K562 (cell line): ENCODE data around the gene POGZ. TPM values are rescaled to one million over a fixed set of nuclear protein-coding genes. Genes with fewer than 3 reads are reported as not detected.

Experiments used
- ATAC-seq: fragments of 200-7000 bp; cut with Tn5 transposase; 3 replicates; pipeline ENCODE4 v1.9.1; 2020; ENCODE audit warnings: moderate library complexity
- BruUV-seq: library from RNA; stranded (reverse); fragments of 400-500 nt; replicated peaks from 2 replicates; lab custom pipeline; 2021; lab: Mats Ljungman, UMichigan
- CTCF ChIA-PET: fragments of 300-600 bp; formaldehyde crosslinking; extraction: SDS; loops from one replicate; lab custom pipeline; 2021; ENCODE audit warnings: low intra/inter-chr PET ratio; lab: Yijun Ruan, JAX
- POLR2A ChIA-PET: fragments of 300-600, 350-650 bp; sonication (Branson Sonifier 250); formaldehyde crosslinking; extraction: SDS; loops from one replicate; lab custom pipeline; 2021; ENCODE audit warnings: antibody characterized with exemption, inconsistent platforms; lab: Yijun Ruan, JAX
- DNase-seq, 4 experiments: peaks; one replicate each; pipeline versions ENCODE4 v3.0.0 to v3.0.0-alpha.2; 2011 to 2018; ENCODE audit warnings: low spot score in 3 of 4, mixed read lengths in 3 of 4; ENCODE audit errors: extremely low read depth in 1 of 4
- FAIRE-seq: peaks from 2 replicates; lab custom pipeline; 2011; peaks lifted over from hg19 to GRCh38; lab: Jason Lieb, UNC
- H2AFZ ChIP-seq: 2 replicates; pipeline ENCODE4 v1.6.0; 2011; ENCODE audit warnings: low read depth, low read length, control low read depth, inconsistent platforms
- H3K27ac ChIP-seq: fragments of 200-600 bp; 3 replicates; pipeline ENCODE4 v1.8.0; 2011; ENCODE audit warnings: low read depth, mild to moderate bottlenecking, control low read depth, inconsistent platforms, low read length, moderate library complexity, mixed read lengths; ENCODE audit errors: extremely low read depth
- H3K27me3 ChIP-seq, 2 experiments: fragments of 300-600 bp in 1 of 2; 2 replicates in 1 of 2; 3 replicates in 1 of 2; pipeline versions ENCODE4 v1.6.0 to v1.8.0; 2011; ENCODE audit warnings: inconsistent platforms in 2 of 2, low read length in 2 of 2, mild to moderate bottlenecking in 1 of 2, mixed read lengths in 1 of 2, moderate library complexity in 1 of 2; ENCODE audit not compliant: control insufficient read depth in 2 of 2, insufficient read depth in 2 of 2
- H3K36me3 ChIP-seq: fragments of 300-600 bp; 3 replicates; pipeline ENCODE4 v1.8.0; 2011; ENCODE audit warnings: mild to moderate bottlenecking, low read length, inconsistent platforms; ENCODE audit not compliant: control insufficient read depth, insufficient read depth
- H3K4me1 ChIP-seq, 2 experiments: fragments of 200-600 bp in 1 of 2; replicated peaks in 1 of 2; 2 replicates in 1 of 2; 3 replicates in 1 of 2; pipeline versions ENCODE4 v1.5.1 to v1.8.0; 2011; ENCODE audit warnings: inconsistent platforms in 2 of 2, low read length in 2 of 2, mild to moderate bottlenecking in 1 of 2, mixed read lengths in 1 of 2, moderate library complexity in 1 of 2; ENCODE audit not compliant: control insufficient read depth in 2 of 2, insufficient read depth in 2 of 2
- H3K4me2 ChIP-seq: 2 replicates; pipeline ENCODE4 v1.6.1; 2011; ENCODE audit warnings: low read length, control low read depth, inconsistent platforms, mixed read lengths; ENCODE audit not compliant: insufficient read depth
- H3K4me3 ChIP-seq: fragments of 200-600 bp; sonication (generic), shearing (Covaris generic); 2 replicates; pipeline ENCODE4 v1.5.1; 2016; ENCODE audit warnings: control low read depth, inconsistent platforms
- H3K79me2 ChIP-seq: fragments of 200-600 bp; 3 replicates; pipeline ENCODE4 v1.8.0; 2011; ENCODE audit warnings: low read length, inconsistent platforms; ENCODE audit not compliant: control insufficient read depth, insufficient read depth
- H3K9ac ChIP-seq, 2 experiments: 2 replicates each; pipeline versions ENCODE4 v1.6.0 to v1.6.1; 2011; ENCODE audit warnings: low read depth in 2 of 2, low read length in 2 of 2, control low read depth in 1 of 2, inconsistent platforms in 1 of 2, mild to moderate bottlenecking in 1 of 2, mixed read lengths in 1 of 2; ENCODE audit not compliant: insufficient read depth in 1 of 2
- H3K9me1 ChIP-seq: one replicate; pipeline ENCODE4 v1.6.0; 2011; ENCODE audit warnings: inconsistent platforms, mild to moderate bottlenecking, low read length, moderate library complexity; ENCODE audit not compliant: control insufficient read depth, insufficient read depth
- H3K9me3 ChIP-seq: replicated peaks from 2 replicates; pipeline ENCODE4 v1.5.1; 2011; ENCODE audit warnings: low read depth, low read length, inconsistent platforms; ENCODE audit not compliant: control insufficient read depth, insufficient read depth
- H4K20me1 ChIP-seq: replicated peaks from 2 replicates; pipeline ENCODE4 v1.6.1; 2011; ENCODE audit warnings: low read length, inconsistent platforms, mixed read lengths; ENCODE audit not compliant: control insufficient read depth, insufficient read depth
- ATF1 ChIP-seq, 2 experiments: fragments of 450-650 bp in 1 of 2; IDR thresholded peaks; 2 replicates each; pipeline ENCODE4 v1.6.1; 2016; ENCODE audit warnings: missing compliant biosample characterization in 1 of 2, missing genetic modification characterization in 1 of 2
- ATF4 ChIP-seq: fragments of 450-650 bp; formaldehyde crosslinking; IDR thresholded peaks from 2 replicates; pipeline ENCODE4 v1.4.0; 2022; ENCODE audit warnings: mild to moderate bottlenecking, moderate library complexity
- BCL6 ChIP-seq: fragments of 250-450 bp; sonication (Bioruptor Pico); IDR thresholded peaks from 2 replicates; pipeline ENCODE4 v1.4.0; 2020
- DPF2 ChIP-seq: fragments of 450-650 bp; IDR thresholded peaks from 2 replicates; pipeline ENCODE4 v1.6.1; 2016
- ILF3 ChIP-seq: fragments of 450-650 bp; IDR thresholded peaks from 2 replicates; pipeline ENCODE4 v1.6.1; 2018; ENCODE audit warnings: antibody characterized with exemption, mild to moderate bottlenecking, moderate library complexity, borderline replicate concordance
- KDM1A ChIP-seq, 2 experiments: fragments of 450-650 bp; IDR thresholded peaks; 2 replicates each; pipeline ENCODE4 v1.6.1; 2016; ENCODE audit warnings: mild to moderate bottlenecking in 2 of 2
- NBN ChIP-seq: fragments of 450-650 bp; IDR thresholded peaks from 2 replicates; pipeline ENCODE4 v1.6.1; 2016; ENCODE audit warnings: low read depth, mild to moderate bottlenecking
- NCOA1 ChIP-seq: fragments of 450-650 bp; IDR thresholded peaks from 2 replicates; pipeline ENCODE4 v1.6.1; 2016; ENCODE audit warnings: low read depth
- NFIC ChIP-seq: fragments of 450-650 bp; IDR thresholded peaks from 2 replicates; pipeline ENCODE4 v1.6.1; 2017; ENCODE audit warnings: mild to moderate bottlenecking, inconsistent platforms
- NRF1 ChIP-seq, 2 experiments: fragments of 450-650 bp; IDR thresholded peaks in 1 of 2; conservative IDR thresholded peaks in 1 of 2; 2 replicates each; pipeline ENCODE4 v1.6.1; 2014; ENCODE audit warnings: mild to moderate bottlenecking in 2 of 2
- RBFOX2 ChIP-seq: fragments of 200-400 bp; formaldehyde crosslinking; IDR thresholded peaks from 2 replicates; pipeline ENCODE4 v1.6.1; 2017; ENCODE audit warnings: low read depth, mild to moderate bottlenecking, low read length, moderate library complexity
- SP2 ChIP-seq: IDR thresholded peaks from 2 replicates; pipeline ENCODE4 v1.6.1; 2011; ENCODE audit warnings: mild to moderate bottlenecking, low read depth, low read length, moderate library complexity; ENCODE audit not compliant: poor library complexity, severe bottlenecking; ENCODE audit errors: extremely low read depth
- SRSF9 ChIP-seq: fragments of 200-400 bp; formaldehyde crosslinking; IDR thresholded peaks from 2 replicates; pipeline ENCODE4 v1.6.1; 2017; ENCODE audit warnings: low read depth, low read length, borderline replicate concordance
- TAF1 ChIP-seq: IDR thresholded peaks from 2 replicates; pipeline ENCODE4 v1.6.1; 2011; ENCODE audit warnings: mild to moderate bottlenecking, low read length, moderate library complexity; ENCODE audit not compliant: insufficient read depth, control insufficient read depth, severe bottlenecking; ENCODE audit errors: extremely low read depth
- TCF3 ChIP-seq: sonication (generic); formaldehyde crosslinking; IDR thresholded peaks from 2 replicates; pipeline ENCODE4 v1.4.0; 2020; ENCODE audit warnings: mild to moderate bottlenecking, missing genetic modification reagents
- ZNF224 ChIP-seq: sonication (generic); formaldehyde crosslinking; IDR thresholded peaks from 2 replicates; pipeline ENCODE4 v1.8.0; 2022; ENCODE audit warnings: mild to moderate bottlenecking, missing genetic modification reagents
- ZNF324 ChIP-seq: fragments of 250-450 bp; sonication (Bioruptor Pico); IDR thresholded peaks from 2 replicates; pipeline ENCODE4 v1.4.0; 2020; ENCODE audit warnings: mild to moderate bottlenecking
- ZNF511 ChIP-seq: sonication (generic); formaldehyde crosslinking; IDR thresholded peaks from 2 replicates; pipeline ENCODE4 v1.8.0; 2022; ENCODE audit warnings: mild to moderate bottlenecking, missing genetic modification reagents
- ZNF740 ChIP-seq, 3 experiments: fragments of 200-800 bp in 1 of 3; sonication (Bioruptor generic) in 1 of 3; sonication (generic) in 1 of 3; formaldehyde crosslinking in 1 of 3; IDR thresholded peaks; 2 replicates each; pipeline versions ENCODE4 v1.6.1 to v1.8.0; 2016 to 2022; ENCODE audit warnings: mild to moderate bottlenecking in 2 of 3, missing compliant biosample characterization in 2 of 3, missing genetic modification characterization in 2 of 3, missing genetic modification reagents in 1 of 3
- WGBS: fragments of 100-300 bp; shearing (Covaris generic); methylation state at CpG from one replicate; pipeline ENCODE4 v1.1.6; 2016; ENCODE audit warnings: low coverage, mixed read lengths; ENCODE audit not compliant: insufficient coverage; ENCODE audit errors: missing lambda C conversion rate; 5-methylcytosine and 5-hydroxymethylcytosine counted together
- in situ Hi-C: fragments of 300-500 bp; cut with MboI; formaldehyde crosslinking; loops from 4 replicates; pipeline ENCODE4 v1.15.0; 2018; ENCODE audit warnings: inconsistent platforms, mixed read lengths
- intact Hi-C: fragments of 100-400 bp; cut with micrococcal nuclease; formaldehyde crosslinking; loops from 2 replicates; pipeline ENCODE4 v1.14.2; 2022
- polyA plus RNA-seq, 8 experiments: library from polyadenylated mRNA; depleted of rRNA in 4 of 8; stranded (reverse) in 5 of 8; unstranded in 3 of 8; fragments of >200 nt; fragmentation: Nextera tagmentation in 2 of 8; fragmentation: Illumina TruSeq in 1 of 8; extraction: Ambion mirVana in 2 of 8; extraction: Trizol in 1 of 8; gene quantifications; 2 replicates each; pipeline versions ENCODE4 v1.2.1 to v1.2.3, GENCODE V29; 2011 to 2014; ENCODE audit warnings: inconsistent platforms in 1 of 8, missing spikeins in 1 of 8
- total RNA-seq, 7 experiments: library from RNA; depleted of rRNA in 6 of 7; stranded (reverse); fragments of >200 nt in 6 of 7; fragmentation: Illumina TruSeq in 2 of 7; extraction: Trizol in 2 of 7; gene quantifications; 2 replicates each; pipeline versions ENCODE4 v1.2.1 to v1.2.3, GENCODE V29; 2011 to 2021; ENCODE audit warnings: low replicate concordance in 1 of 7

POGZ gene
- total and polyA plus RNA-seq, 9 of the 15 experiments (the other 6 are each of a cell fraction or from before 2014, with no cell fraction given), result 9.4 to 40.6 (median 21.6) TPM

GRCh38 chr1:151370211-151370911, 88.9 kb downstream of the POGZ start (continued):
- TF ChIP-seq SP2 (no peak), NRF1 (conservative IDR thresholded peaks at IDR 0.05 in 1 of 2, IDR thresholded peaks at IDR 0.05 in 1 of 2) (peak; percentile 59 to 64), DPF2 (peak; percentile 51; the same call in 1 of the 2 replicates), TCF3 (CRISPR knock-in tag) (peak; percentile 54), NFIC (peak; percentile 55; the same call in 1 of the 2 replicates), ZNF224 (CRISPR knock-in tag) (no peak), TAF1 (peak; percentile 12), KDM1A (IDR thresholded peaks at IDR 0.05) (peak in 1 of 2 experiments; percentile 28; a peak in 1 of 4 replicates), ILF3 (no peak)

- Histone ChIP-seq H4K20me1 (no peaks in the 10 kb centered on the region), H3K27me3 (no peaks in the 10 kb centered on the region), H3K9me1 (no peaks in the 10 kb centered on the region), H3K9me3 (no peaks in the 10 kb centered on the region), H3K4me2 (peak overlapping the region; percentile 68; the same call in 1 of the 2 replicates), H2AFZ (peak overlapping the region; percentile 72), H3K79me2 (peaks cover 16% of the 10 kb centered on the region), H3K36me3 (peaks cover 32% of the 10 kb centered on the region; the same call in 2 of the 3 replicates), H3K4me3 (no peak overlapping the region), H3K9ac (peak overlapping the region in 1 of 2 experiments; percentile 57; a peak in 2 of 4 replicates), H3K4me1 (peaks cover 32 to 48% of the 10 kb centered on the region in 2 experiments), H3K27ac (peak overlapping the region; percentile 71; the same call in 1 of the 3 replicates)
- no TSS peak for BruUV-seq
- ATAC-seq, result peak; percentile 29
- FAIRE-seq, result no peak
- in situ Hi-C loops, result no loop called here
- POLR2A ChIA-PET, result interaction anchor here (0.6 to 1.7 kb wide), 7 partner anchors 12 to 540 kb away, joined by 3 to 8 read pairs (median 3); partner anchors contain the start of genes THEM4 and ZNF687
- DNase-seq, result peak in 2 of 4 experiments; percentile 23 to 30
- 74% methylated on average over 11 of the region's 15 CpGs for WGBS
- CTCF ChIA-PET, result no interaction called here
- intact Hi-C loops, result no loop called here
- TF ChIP-seq NBN, result no peak
- no peak for TF ChIP-seq ZNF511 (CRISPR knock-in tag)
- TF ChIP-seq ATF4 (CRISPR knock-in tag), result no peak
- TF ChIP-seq RBFOX2, result peak; percentile 31; the same call in 1 of the 2 replicates
- no peak for TF ChIP-seq NCOA1
- TF ChIP-seq SRSF9, result no peak
- TF ChIP-seq ZNF740 (CRISPR knock-in tag; IDR thresholded peaks at IDR 0.05), result peak; percentile 62; the same call in 1 of the 2 replicates
- TF ChIP-seq ZNF740 (tag; IDR thresholded peaks at IDR 0.05), result no peak
- no peak for TF ChIP-seq ATF1 (CRISPR knock-in tag; IDR thresholded peaks at IDR 0.05)
- no peak for TF ChIP-seq ATF1 (tag; IDR thresholded peaks at IDR 0.05)
- TF ChIP-seq ZNF324 (CRISPR knock-in tag), result no peak
- TF ChIP-seq BCL6 (CRISPR knock-in tag), result no peak
Measured at GRCh38 chr1:151369621-151370048, 89.7 kb downstream of the POGZ start.
